COLO668 (cell line): ENCODE data around the gene ZFAND3.
"Not testable (repeated sequence)": the region's sequence is repeated elsewhere in the genome, so short reads cannot be mapped to it uniquely, and the experiment has no call there.

Experiments
- DNase-seq: peaks from one replicate; lab custom pipeline; 2025; ENCODE audit not compliant: unreplicated experiment; lab: John Stamatoyannopoulos, UW

The ZFAND3 gene

GRCh38 chr6:37862992-37863391, 43.5 kb downstream of the ZFAND3 start:
- no peak for DNase-seq

- no peak for DNase-seq
Observed at GRCh38 chr6:37864250-37864649, 44.7 kb downstream of the ZFAND3 start.

GRCh38 chr6:37865504-37865903, 46.0 kb downstream of the ZFAND3 start:
- DNase-seq, result no peak

GRCh38 chr6:37866590-37867507, 47.3 kb downstream of the ZFAND3 start:
- DNase-seq, result no peak

- DNase-seq, result no peak
Observed at GRCh38 chr6:37867756-37868446, 48.4 kb downstream of the ZFAND3 start.

GRCh38 chr6:37868447-37868825, 48.9 kb downstream of the ZFAND3 start:
- DNase-seq, result no peak

GRCh38 chr6:37871616-37872372, 52.3 kb downstream of the ZFAND3 start:
- no peak for DNase-seq

- DNase-seq, result no peak
Observed at GRCh38 chr6:37872373-37872745, 52.8 kb downstream of the ZFAND3 start.

GRCh38 chr6:37874726-37875125, 55.2 kb downstream of the ZFAND3 start:
- no peak for DNase-seq

GRCh38 chr6:37875561-37876309, 56.2 kb downstream of the ZFAND3 start:
- DNase-seq, result no peak

GRCh38 chr6:37876843-37877242, 57.3 kb downstream of the ZFAND3 start:
- DNase-seq, result no peak

GRCh38 chr6:37877373-37878149, 58.0 kb downstream of the ZFAND3 start:
- no peak for DNase-seq

- no peak for DNase-seq
Observed at GRCh38 chr6:37878150-37878710, 58.7 kb downstream of the ZFAND3 start.

- not testable (repeated sequence) for DNase-seq
Observed at GRCh38 chr6:37880602-37881001, 61.1 kb downstream of the ZFAND3 start.

GRCh38 chr6:37882292-37882691, 62.8 kb downstream of the ZFAND3 start:
- no peak for DNase-seq

- DNase-seq, result no peak
Observed at GRCh38 chr6:37882724-37883413, 63.3 kb downstream of the ZFAND3 start.

- DNase-seq, result no peak
Observed at GRCh38 chr6:37884548-37884947, 65.0 kb downstream of the ZFAND3 start.

- no peak for DNase-seq
Observed at GRCh38 chr6:37889051-37889450, 69.5 kb downstream of the ZFAND3 start.

- DNase-seq, result no peak
Observed at GRCh38 chr6:37889486-37889885, 70.0 kb downstream of the ZFAND3 start.
